Prostate gland (tissue), 2 donors: ENCODE measurements around the gene DNAJC11.

Experiments
- CTCF ChIP-seq, 4 experiments: fragments of 200-600 bp in 2 of 4; fragments of 450-650 bp in 2 of 4; sonication (generic) in 2 of 4; IDR thresholded peaks; 1 replicate in 3 of 4; 2 replicates in 1 of 4; pipeline ENCODE4 v1.5.1; 2016 to 2019; ENCODE audit warnings: antibody characterized with exemption in 4 of 4, mild to moderate bottlenecking in 2 of 4, moderate library complexity in 2 of 4
- POLR2A ChIP-seq: fragments of 450-650 bp; IDR thresholded peaks from one replicate; pipeline ENCODE4 v1.6.1; 2016; ENCODE audit warnings: antibody characterized with exemption, mild to moderate bottlenecking

GRCh38 chr1:6750490-6750889 lies 48.9 kb upstream of the DNAJC11 start:
- no peak for TF ChIP-seq CTCF (IDR thresholded peaks at IDR 0.05)
- TF ChIP-seq POLR2A = no peak
